Glomerular visceral epithelial cell (primary cell): ENCODE data around the gene MEGF10.
"Not testable (repeated sequence)": the region's sequence is repeated elsewhere in the genome, so short reads cannot be mapped to it uniquely, and the experiment has no call there.

Experiments used
- DNase-seq: peaks from one replicate; pipeline ENCODE4 v3.0.0-alpha.2; 2016; ENCODE audit errors: extremely low spot score

The MEGF10 gene

DNA sequence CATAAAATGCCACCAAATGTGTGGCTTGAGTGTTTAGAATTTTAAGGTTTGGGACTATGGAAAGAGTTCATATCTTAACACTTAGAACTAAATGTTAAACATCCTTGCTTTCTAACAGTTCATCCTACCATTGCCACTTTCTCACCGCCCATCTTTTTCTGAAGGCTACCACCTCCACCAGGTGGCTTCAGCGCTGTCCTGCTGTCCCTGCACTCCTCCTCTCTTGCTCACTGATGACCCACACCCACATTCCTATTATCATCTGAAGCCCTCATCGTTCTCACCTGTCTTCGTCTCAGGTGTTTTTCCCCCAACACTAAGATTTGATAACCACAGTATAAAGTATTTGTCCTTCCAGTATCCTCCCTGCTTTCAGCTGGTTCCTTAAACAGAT, 7.4 kb downstream of the MEGF10 start:
- no peak for DNase-seq

DNA sequence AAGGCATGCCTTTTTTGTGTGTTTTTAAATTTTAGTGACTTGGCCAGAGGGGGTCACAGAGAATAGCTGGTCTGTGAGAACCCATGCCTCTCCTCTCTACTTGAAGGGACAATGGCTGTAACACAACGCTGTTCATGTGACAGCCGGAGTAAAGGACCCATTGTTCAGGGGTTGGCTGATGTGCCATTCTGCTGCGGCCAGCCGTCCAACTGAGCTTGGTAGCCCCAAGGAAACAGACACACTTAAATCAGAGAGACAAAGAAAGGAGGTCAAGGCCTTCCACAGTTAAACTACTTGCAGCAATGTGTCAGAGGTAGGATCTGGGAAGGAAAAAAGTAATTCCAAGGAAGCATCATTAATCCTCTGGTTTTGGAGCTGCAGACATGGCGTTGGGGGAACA, 8.1 kb downstream of the MEGF10 start:
- DNase-seq, result no peak

GRCh38 chr5:127299678-127300077, 9.1 kb downstream of the MEGF10 start:
- no peak for DNase-seq

GRCh38 chr5:127302509-127302908, 11.9 kb downstream of the MEGF10 start:
- DNase-seq, result no peak

- DNase-seq, result no peak
Measured at GRCh38 chr5:127303404-127303803, 12.8 kb downstream of the MEGF10 start.

DNA sequence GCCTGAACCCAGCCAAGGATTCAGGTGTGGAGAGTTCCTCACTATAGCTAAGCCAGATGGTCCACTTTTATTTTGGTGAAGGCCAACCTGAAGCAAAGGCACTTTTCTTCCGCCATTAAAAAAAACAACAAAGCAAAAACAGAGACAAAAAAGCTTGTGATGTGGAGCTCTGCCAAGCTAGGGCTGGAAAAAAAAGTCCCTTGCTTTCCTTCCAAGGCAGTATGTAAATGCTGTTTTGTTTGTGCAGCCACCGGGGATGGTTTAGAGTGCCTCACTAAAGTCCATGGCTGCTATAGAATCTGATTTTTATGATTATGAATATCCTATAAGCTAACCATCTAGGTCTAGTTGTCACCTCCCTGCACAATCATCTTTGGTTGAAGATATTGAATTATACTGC, 14.9 kb downstream of the MEGF10 start:
- DNase-seq, result no peak

DNA sequence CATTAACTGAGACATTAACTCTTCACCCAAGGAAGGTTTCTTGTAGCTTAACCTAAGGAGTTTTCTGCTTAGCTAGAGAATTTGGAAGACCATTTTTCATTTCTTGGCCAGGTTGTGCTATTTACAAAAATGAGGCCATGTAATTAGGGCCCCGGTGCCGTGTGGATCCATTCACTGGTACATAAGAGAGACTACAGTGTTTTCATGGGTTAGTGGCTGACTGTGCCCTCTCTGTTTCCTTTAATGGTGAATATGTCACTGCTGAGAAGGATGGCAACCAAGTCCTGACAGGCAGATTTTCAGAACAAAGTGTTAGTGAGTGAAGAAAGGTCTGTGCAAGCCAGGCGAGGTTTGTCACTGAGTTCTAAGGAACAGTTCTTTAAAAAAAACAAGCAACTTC, 15.4 kb downstream of the MEGF10 start:
- no peak for DNase-seq

GRCh38 chr5:127306647-127307046, 16.1 kb downstream of the MEGF10 start:
- DNase-seq, result peak; percentile 12

GRCh38 chr5:127307868-127308267, 17.3 kb downstream of the MEGF10 start:
- DNase-seq, result no peak

DNA sequence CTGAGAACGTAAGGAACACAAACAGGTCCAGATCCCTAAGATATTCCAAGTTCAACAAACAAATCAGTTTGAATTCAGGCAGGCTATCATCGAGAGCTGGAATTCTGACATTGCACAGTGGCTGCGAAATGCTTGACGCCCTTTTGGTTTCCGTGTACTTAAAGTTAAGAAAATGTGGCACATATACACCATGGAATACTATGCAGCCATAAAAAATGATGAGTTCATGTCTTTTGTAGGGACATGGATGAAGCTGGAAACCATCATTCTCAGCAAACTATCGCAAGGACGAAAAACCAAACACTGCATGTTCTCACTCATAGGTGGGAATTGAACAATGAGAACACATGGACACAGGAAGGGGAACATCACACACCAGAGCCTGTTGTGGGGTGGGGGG, 17.7 kb downstream of the MEGF10 start:
- DNase-seq, result not testable (repeated sequence)

DNA sequence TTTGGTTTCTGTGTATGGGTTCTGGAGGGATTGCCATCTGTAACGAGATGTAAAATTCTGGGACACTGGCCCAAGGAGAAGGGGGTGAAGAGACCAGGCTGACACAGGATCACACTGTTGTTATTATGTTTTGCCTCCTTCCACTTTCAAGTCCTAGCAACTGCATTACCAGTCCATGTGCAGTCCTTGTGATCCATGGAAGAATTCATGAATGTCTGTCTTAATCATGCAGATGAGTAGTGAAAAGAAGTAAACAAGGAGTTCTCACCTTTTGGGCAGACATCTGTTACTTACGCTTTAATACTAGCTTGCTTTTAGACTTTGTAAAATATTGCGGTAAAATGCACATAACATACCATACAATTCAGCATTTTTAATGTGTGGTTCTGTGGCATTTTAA, 18.3 kb downstream of the MEGF10 start:
- no peak for DNase-seq

DNA sequence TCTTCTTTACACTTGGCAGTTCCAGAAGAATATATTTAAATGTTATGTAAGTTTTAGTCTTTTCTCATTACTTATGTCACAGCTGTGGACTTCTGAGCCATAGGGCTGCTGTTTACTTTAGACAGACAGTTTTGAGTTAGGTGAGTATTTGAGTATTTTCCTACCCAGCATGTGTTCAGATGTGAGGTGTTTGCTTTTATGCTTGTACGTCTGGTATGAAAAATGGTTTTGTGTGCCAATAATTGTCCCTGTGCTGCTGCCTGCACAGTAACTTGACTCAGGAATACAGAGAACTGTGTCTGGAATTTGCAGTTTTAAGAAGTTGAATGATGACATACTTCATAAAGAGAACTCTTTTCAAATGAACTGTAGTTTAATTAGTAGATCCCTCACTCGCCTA, 20.8 kb downstream of the MEGF10 start:
- no peak for DNase-seq

- DNase-seq, result no peak
Measured at GRCh38 chr5:127311781-127312525, 21.4 kb downstream of the MEGF10 start.

DNA sequence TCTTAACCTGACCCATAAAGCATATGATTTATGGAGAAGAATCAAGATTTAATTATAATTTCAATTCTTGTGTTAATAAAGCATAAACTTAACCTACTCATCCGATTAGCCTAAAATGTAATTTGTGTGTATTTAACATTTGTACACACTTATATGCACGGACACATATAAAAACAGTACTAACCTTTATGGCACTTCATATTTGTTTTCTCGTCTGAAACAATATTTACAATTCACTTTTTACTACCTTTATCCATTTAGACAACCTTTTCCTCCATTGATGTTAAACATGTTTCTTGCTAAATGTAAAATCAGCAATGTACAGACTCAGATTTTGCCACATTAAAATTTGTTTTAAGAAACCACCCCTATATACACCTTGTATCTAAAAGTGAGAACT, 22.8 kb downstream of the MEGF10 start:
- no peak for DNase-seq

DNA sequence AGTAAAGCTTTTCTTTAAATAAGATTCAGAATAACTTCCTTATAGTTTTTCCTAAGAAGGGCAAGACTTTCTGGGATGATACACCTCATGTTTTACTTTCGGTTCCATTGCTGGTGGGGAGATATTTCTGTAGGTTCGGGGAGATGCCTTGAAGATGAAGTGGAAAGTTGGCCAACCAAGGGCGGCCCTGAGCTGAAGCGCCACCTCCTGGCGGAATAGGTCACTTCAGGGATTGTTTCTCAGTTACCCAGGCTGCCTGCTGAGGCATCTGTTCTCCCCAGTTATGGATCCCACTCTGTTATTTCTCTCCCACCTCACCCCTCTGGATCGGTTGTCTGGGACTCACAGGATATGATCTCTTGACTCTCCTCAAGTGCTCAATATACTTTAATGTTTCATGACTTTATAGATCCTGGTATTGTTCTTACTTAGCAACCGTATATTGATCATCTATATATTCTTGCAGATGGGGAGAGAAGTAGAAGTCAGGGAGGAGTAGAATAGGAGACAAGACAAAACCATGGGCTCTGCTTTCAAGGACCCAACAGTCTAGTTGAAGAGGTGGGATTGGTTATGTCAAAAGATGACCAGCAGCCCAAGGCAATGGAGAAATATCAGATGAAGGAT, 23.4 kb downstream of the MEGF10 start:
- DNase-seq, result peak; percentile 66

DNA sequence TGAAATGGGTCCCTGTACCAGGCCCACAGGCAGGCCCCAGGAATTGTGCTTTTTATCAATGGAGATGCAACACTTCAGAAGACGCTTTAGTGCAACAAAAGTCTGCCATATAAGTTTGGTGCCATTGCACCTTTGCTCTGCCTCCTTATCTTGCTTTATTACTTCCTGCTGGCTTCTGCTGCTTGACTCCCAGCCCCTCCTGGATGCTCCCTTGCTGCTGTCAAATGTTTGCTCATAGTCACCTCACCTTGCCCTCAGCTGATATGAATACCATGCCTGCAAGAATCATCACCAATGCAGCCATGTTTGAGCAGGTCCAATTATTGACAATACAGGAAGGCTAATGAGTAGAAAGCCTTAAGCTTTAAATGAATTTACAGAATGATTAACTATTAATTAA, 25.4 kb downstream of the MEGF10 start:
- DNase-seq, result no peak

GRCh38 chr5:127317385-127317784, 26.8 kb downstream of the MEGF10 start:
- DNase-seq, result not testable (repeated sequence)

DNA sequence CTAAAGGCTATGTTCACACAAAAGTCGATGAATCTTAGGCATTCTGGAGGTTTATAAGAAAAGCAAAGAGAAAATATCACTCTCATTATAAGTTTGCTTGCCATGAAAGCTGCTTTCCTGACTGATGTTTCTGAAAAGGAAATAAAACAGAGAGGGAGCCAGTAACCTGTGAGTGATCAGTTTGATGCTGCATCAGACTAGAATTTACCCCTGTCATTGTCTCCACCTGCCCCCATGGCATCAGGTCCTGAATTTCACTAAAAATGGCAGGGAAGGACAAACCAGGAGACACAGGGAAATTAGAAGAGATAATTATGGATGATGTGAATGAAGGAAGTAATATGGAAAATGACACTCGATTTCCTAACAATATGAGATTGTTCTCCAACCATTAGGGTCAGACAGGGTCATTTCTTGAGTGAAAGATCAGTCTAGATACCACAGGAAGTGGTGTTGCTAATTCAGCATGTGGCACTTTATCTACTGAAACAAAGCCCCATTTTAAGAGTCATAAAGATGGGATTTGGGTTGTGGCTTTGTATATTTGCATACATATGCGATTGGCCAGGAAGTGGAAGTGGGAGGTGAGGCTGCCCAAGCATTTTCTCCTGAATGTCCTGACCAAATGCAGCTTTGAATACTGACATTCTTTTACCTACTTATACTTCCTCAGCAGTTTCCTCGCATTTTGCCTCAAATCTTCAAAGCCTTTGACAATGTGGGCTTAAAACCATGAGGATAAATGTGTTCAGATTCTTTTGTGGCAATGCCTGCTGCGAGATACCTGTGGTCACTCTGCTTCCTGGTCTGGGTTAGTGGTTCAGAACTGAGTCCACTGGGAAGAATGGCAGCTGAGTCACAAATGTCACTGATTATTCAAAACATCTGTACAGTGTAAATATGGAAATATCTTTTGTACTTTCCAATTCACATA, 29.7 kb downstream of the MEGF10 start:
- peak; percentile 63 for DNase-seq

DNA sequence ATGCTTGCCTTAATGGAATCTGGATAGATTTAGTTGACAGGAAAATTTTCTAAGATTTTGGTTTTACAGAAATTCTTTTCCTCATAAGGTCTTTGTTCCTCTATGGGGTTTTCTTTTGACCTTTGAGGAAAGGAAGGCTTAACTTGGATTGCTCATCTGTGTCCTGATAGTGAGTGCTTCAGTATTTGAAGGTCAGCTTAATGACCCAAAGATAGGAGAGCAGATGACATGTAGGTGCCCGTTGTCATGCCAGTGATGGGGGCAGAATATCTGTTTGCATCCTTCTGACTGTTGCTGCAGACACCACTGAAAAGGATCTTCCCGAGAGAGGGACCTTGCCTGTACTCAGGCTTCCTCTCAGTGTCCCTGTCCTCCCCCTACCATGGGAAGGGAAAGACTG, 30.9 kb downstream of the MEGF10 start:
- DNase-seq, result no peak

- no peak for DNase-seq
Measured at GRCh38 chr5:127322403-127322802, 31.8 kb downstream of the MEGF10 start.

DNA sequence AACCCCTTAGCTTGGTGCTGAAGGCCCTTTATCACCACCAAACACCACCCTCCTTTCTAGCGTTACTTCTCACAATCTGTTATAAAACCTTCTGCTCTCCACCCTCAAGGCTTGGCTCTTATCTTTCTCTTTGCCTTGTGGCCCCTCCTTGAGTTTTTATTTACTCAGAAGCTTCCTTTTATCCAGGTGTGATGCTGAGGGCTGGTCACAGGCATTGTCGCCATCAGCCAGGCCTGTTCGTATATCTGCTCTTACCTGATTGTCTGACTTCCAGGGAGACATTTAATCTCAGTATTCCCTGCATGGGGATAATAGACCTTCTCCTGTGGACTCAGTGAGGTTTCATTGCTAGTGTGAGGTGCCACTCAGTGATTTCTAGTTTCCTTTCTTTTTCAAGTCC, 34.2 kb downstream of the MEGF10 start:
- DNase-seq, result no peak

DNA sequence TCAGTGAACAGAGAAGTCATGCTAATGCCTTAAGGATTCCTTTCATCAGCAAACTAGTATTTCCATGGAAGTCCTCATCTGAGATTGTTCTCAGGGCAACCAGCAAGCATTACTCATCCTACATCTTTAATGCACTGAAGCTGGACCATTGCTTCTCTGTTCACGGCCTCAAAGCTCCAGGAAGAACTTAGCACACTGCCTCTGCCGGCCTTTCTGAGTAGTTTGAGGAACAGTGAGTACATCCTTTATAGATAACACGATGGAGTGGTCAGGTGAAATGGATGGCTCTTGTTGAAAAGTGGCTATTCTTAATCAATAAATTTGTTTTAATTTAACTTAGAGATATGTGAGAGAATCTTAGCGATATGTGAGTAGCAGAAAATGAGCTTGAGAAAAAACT, 35.8 kb downstream of the MEGF10 start:
- DNase-seq, result no peak
